NCI-H146 treated with DMSO at 0.1 percent for 48 hours (cell line): ENCODE data around the gene NECAB2.

Experiments used
- DNase-seq: peaks from one replicate; lab custom pipeline; 2025; ENCODE audit not compliant: unreplicated experiment; lab: John Stamatoyannopoulos, UW

NECAB2 gene

GRCh38 chr16:83967838-83968305 lies at the start of gene NECAB2:
Gene NECAB2, plus strand, starts transcription at chr16:83968244. Its CDS starts 405 bp downstream, at chr16:83968649.
- DNase-seq, result no peak

- DNase-seq, result no peak
Measured at GRCh38 chr16:83920894-83921491, 47.1 kb upstream of the NECAB2 start.

GRCh38 chr16:83923581-83924365 lies 44.3 kb upstream of the NECAB2 start:
- no peak for DNase-seq

- no peak for DNase-seq
Measured at GRCh38 chr16:83924686-83925085, 43.4 kb upstream of the NECAB2 start.

GRCh38 chr16:83925095-83925905 lies 42.7 kb upstream of the NECAB2 start:
- no peak for DNase-seq

- no peak for DNase-seq
Measured at GRCh38 chr16:83925957-83926725, 41.9 kb upstream of the NECAB2 start.

- DNase-seq, result peak; percentile 23
Measured at GRCh38 chr16:83926726-83927397, 41.2 kb upstream of the NECAB2 start.

GRCh38 chr16:83928341-83929055 lies 39.5 kb upstream of the NECAB2 start:
- DNase-seq, result no peak

GRCh38 chr16:83929811-83930555 lies 38.1 kb upstream of the NECAB2 start:
- DNase-seq, result no peak

- no peak for DNase-seq
Measured at GRCh38 chr16:83930730-83931500, 37.1 kb upstream of the NECAB2 start.

- DNase-seq, result no peak
Measured at GRCh38 chr16:83931556-83931955, 36.5 kb upstream of the NECAB2 start.

GRCh38 chr16:83932304-83932703 lies 35.7 kb upstream of the NECAB2 start:
- no peak for DNase-seq

- DNase-seq, result no peak
Measured at GRCh38 chr16:83932955-83933673, 34.9 kb upstream of the NECAB2 start.

GRCh38 chr16:83933885-83934683 lies 34.0 kb upstream of the NECAB2 start:
- no peak for DNase-seq

GRCh38 chr16:83934684-83934977 lies 33.4 kb upstream of the NECAB2 start:
- DNase-seq, result no peak

GRCh38 chr16:83935005-83935857 lies 32.8 kb upstream of the NECAB2 start:
- no peak for DNase-seq
